Hematopoietic multipotent progenitor cell treated with erythropoietin and hydrocortisone succinate and interleukin-3 and kit ligand, for 17 days (in vitro differentiated cells): ENCODE measurements around the gene CLIC4.
"Not testable (repeated sequence)": the region's sequence is repeated elsewhere in the genome, so short reads cannot be mapped to it uniquely, and the experiment has no call there.

Experiments
- DNase-seq: peaks from one replicate; pipeline ENCODE4 v3.0.0-alpha.2; 2015; ENCODE audit warnings: low spot score

Gene CLIC4

GRCh38 chr1:24875991-24876506, 130.8 kb downstream of the CLIC4 start:
- DNase-seq, result no peak

GRCh38 chr1:24878045-24878444, 132.8 kb downstream of the CLIC4 start:
- no peak for DNase-seq

GRCh38 chr1:24878775-24879742, 133.8 kb downstream of the CLIC4 start:
- DNase-seq, result no peak

GRCh38 chr1:24881034-24881433, 135.8 kb downstream of the CLIC4 start:
- DNase-seq, result no peak

- no peak for DNase-seq
These were observed 139.5 kb downstream of the CLIC4 start for GRCh38 chr1:24884751-24885150.

GRCh38 chr1:24886241-24886640, 141.0 kb downstream of the CLIC4 start:
- DNase-seq, result no peak

GRCh38 chr1:24888061-24888970, 143.1 kb downstream of the CLIC4 start:
- no peak for DNase-seq

- DNase-seq, result no peak
These were observed 143.9 kb downstream of the CLIC4 start for GRCh38 chr1:24888971-24889676.

- no peak for DNase-seq
These were observed 145.6 kb downstream of the CLIC4 start for GRCh38 chr1:24890887-24891286.

GRCh38 chr1:24891367-24891766, 146.1 kb downstream of the CLIC4 start:
- DNase-seq, result not testable (repeated sequence)

GRCh38 chr1:24892188-24893153, 147.2 kb downstream of the CLIC4 start:
- no peak for DNase-seq

GRCh38 chr1:24893431-24893830, 148.2 kb downstream of the CLIC4 start:
- DNase-seq, result no peak
